ENCODE measurements around the gene QSER1.
"Not testable (repeated sequence)": the region's sequence is repeated elsewhere in the genome, so short reads cannot be mapped to it uniquely, and the experiment has no call there.

Gene QSER1

GRCh38 chr11:33006010-33006409, 113.4 kb downstream of the QSER1 start:
- no peak for DNase-seq

- DNase-seq = no peak
These were observed 121.1 kb downstream of the QSER1 start for GRCh38 chr11:33013755-33014154.

- peak; percentile 76 to 84 for DNase-seq
These were observed 123.3 kb downstream of the QSER1 start, which contains the start of gene DEPDC7 for GRCh38 chr11:33015621-33016551. Gene DEPDC7, plus strand, starts transcription at chr11:33015878. Its CDS starts 78 bp downstream, at chr11:33015956.

- DNase-seq = no peak
These were observed 124.0 kb downstream of the QSER1 start for GRCh38 chr11:33016654-33017053.

- DNase-seq = no peak
These were observed 124.9 kb downstream of the QSER1 start for GRCh38 chr11:33017478-33017877.

GRCh38 chr11:33017965-33018364, 125.4 kb downstream of the QSER1 start:
- no peak for DNase-seq

- DNase-seq = no peak
These were observed 126.2 kb downstream of the QSER1 start for GRCh38 chr11:33018840-33019239.

- no peak for DNase-seq
These were observed 128.9 kb downstream of the QSER1 start for GRCh38 chr11:33021501-33021900.

GRCh38 chr11:33021937-33022336, 129.3 kb downstream of the QSER1 start:
- no peak for DNase-seq

GRCh38 chr11:33025339-33025722, 132.7 kb downstream of the QSER1 start:
- no peak for DNase-seq

GRCh38 chr11:33027233-33027632, 134.6 kb downstream of the QSER1 start:
- no peak for DNase-seq

- DNase-seq = no peak
These were observed 135.4 kb downstream of the QSER1 start for GRCh38 chr11:33027846-33028536.

- DNase-seq = no peak
These were observed 135.9 kb downstream of the QSER1 start for GRCh38 chr11:33028537-33028914.

- not testable (repeated sequence) for DNase-seq
These were observed 136.6 kb downstream of the QSER1 start for GRCh38 chr11:33029218-33029617.

Data from CD4-positive, alpha-beta T cell treated with Interleukin-1 beta for 1 hour (primary cell).